HUES48 (cell line): ENCODE data around the gene SMAGP.
"Not testable (repeated sequence)": the region's sequence is repeated elsewhere in the genome, so short reads cannot be mapped to it uniquely, and the experiment has no call there.

Experiments used
- H3K27ac ChIP-seq: one replicate; pipeline ENCODE4 v1.7.0; 2013; ENCODE audit warnings: low read depth, low read length, inconsistent platforms
- H3K27me3 ChIP-seq: 2 replicates; pipeline ENCODE4 v1.6.1; 2013; ENCODE audit warnings: mild to moderate bottlenecking, low read length; ENCODE audit not compliant: control insufficient read depth, insufficient read depth
- H3K36me3 ChIP-seq: 2 replicates; pipeline ENCODE4 v1.6.1; 2013; ENCODE audit warnings: low read length; ENCODE audit not compliant: control insufficient read depth, insufficient read depth
- H3K4me1 ChIP-seq: 2 replicates; pipeline ENCODE4 v1.6.1; 2013; ENCODE audit warnings: mild to moderate bottlenecking, low read length; ENCODE audit not compliant: control insufficient read depth, insufficient read depth
- H3K4me3 ChIP-seq: 2 replicates; pipeline ENCODE4 v1.5.1; 2013; ENCODE audit warnings: mild to moderate bottlenecking, low read depth, low read length
- H3K9ac ChIP-seq: 2 replicates; pipeline ENCODE4 v1.6.1; 2013; ENCODE audit warnings: mild to moderate bottlenecking, low read depth, low read length, moderate library complexity
- H3K9me3 ChIP-seq: 2 replicates; pipeline ENCODE4 v1.6.1; 2013; ENCODE audit warnings: low read length; ENCODE audit not compliant: control insufficient read depth, insufficient read depth

Gene SMAGP

GRCh38 chr12:51291603-51292513 lies 21.6 kb upstream of the SMAGP start:
- H3K27me3 ChIP-seq, H3K9me3 ChIP-seq, H3K4me1 ChIP-seq, H3K36me3 ChIP-seq, H3K27ac ChIP-seq, H3K4me3 ChIP-seq, H3K9ac ChIP-seq: not testable (repeated sequence)

- Histone ChIP-seq H3K27me3 (no peaks in the 10 kb centered on the region), H3K4me3 (no peak overlapping the region), H3K27ac (no peak overlapping the region), H3K9me3 (no peaks in the 10 kb centered on the region), H3K9ac (no peak overlapping the region), H3K4me1 (0 out of 2 replicates have a peak, but pooled peaks cover 7% of the 10 kb centered on the region), H3K36me3 (no peaks in the 10 kb centered on the region)
Observed at GRCh38 chr12:51285843-51286242, 15.6 kb upstream of the SMAGP start.

- no peak overlapping the region for H3K4me3 ChIP-seq
- H3K36me3 ChIP-seq: no peaks in the 10 kb centered on the region
- no peak overlapping the region for H3K27ac ChIP-seq
- no peak overlapping the region for H3K9ac ChIP-seq
- H3K4me1 ChIP-seq: 0 out of 2 replicates have a peak, but pooled peaks cover 7% of the 10 kb centered on the region
- no peaks in the 10 kb centered on the region for H3K27me3 ChIP-seq
- H3K9me3 ChIP-seq: no peaks in the 10 kb centered on the region
Observed at GRCh38 chr12:51281202-51281924, 11.1 kb upstream of the SMAGP start.

- peaks cover 3% of the 10 kb centered on the region; the same call in 1 of the 2 replicates for H3K4me1 ChIP-seq
- no peaks in the 10 kb centered on the region for H3K36me3 ChIP-seq
- no peaks in the 10 kb centered on the region for H3K9me3 ChIP-seq
- H3K9ac ChIP-seq: no peak overlapping the region
- peaks cover 12% of the 10 kb centered on the region for H3K27me3 ChIP-seq
- no peak overlapping the region for H3K4me3 ChIP-seq
- no peak overlapping the region for H3K27ac ChIP-seq
Observed at GRCh38 chr12:51275088-51275487, 4.9 kb upstream of the SMAGP start.

GRCh38 chr12:51272810-51273209 lies 2.6 kb upstream of the SMAGP start:
- H3K36me3 ChIP-seq, H3K9me3 ChIP-seq, H3K27ac ChIP-seq, H3K4me1 ChIP-seq, H3K9ac ChIP-seq, H3K4me3 ChIP-seq: not testable (repeated sequence)
- H3K27me3 ChIP-seq: peaks cover 17% of the 10 kb centered on the region

- H3K27ac ChIP-seq: no peak overlapping the region
- no peaks in the 10 kb centered on the region for H3K36me3 ChIP-seq
- H3K27me3 ChIP-seq: peaks cover 17% of the 10 kb centered on the region
- no peak overlapping the region for H3K9ac ChIP-seq
- H3K4me1 ChIP-seq: peaks cover 3% of the 10 kb centered on the region; the same call in 1 of the 2 replicates
- H3K4me3 ChIP-seq: peak overlapping the region; percentile 69
- H3K9me3 ChIP-seq: no peaks in the 10 kb centered on the region
Observed at GRCh38 chr12:51270951-51271518, 820 bp upstream of the SMAGP start.

GRCh38 chr12:51269174-51270066 lies 795 bp downstream of the SMAGP start:
- Histone ChIP-seq H3K36me3 (no peaks in the 10 kb centered on the region), H3K9ac (peak overlapping the region; percentile 65; the same call in 1 of the 2 replicates), H3K4me3 (peak overlapping the region; percentile 69), H3K9me3 (no peaks in the 10 kb centered on the region), H3K27ac (peak overlapping the region; percentile 55), H3K27me3 (peaks cover 17% of the 10 kb centered on the region), H3K4me1 (peaks cover 3% of the 10 kb centered on the region; the same call in 1 of the 2 replicates)

- Histone ChIP-seq H3K36me3 (no peaks in the 10 kb centered on the region), H3K9me3 (no peaks in the 10 kb centered on the region), H3K27me3 (peaks cover 4% of the 10 kb centered on the region; the same call in 1 of the 2 replicates), H3K9ac (no peak overlapping the region), H3K4me3 (no peak overlapping the region), H3K27ac (no peak overlapping the region), H3K4me1 (no peaks in the 10 kb centered on the region; the same call in 1 of the 2 replicates)
Observed at GRCh38 chr12:51265024-51265423, 5.2 kb downstream of the SMAGP start.

- Histone ChIP-seq H3K27ac (no peak overlapping the region), H3K9me3 (no peaks in the 10 kb centered on the region), H3K9ac (no peak overlapping the region), H3K36me3 (no peaks in the 10 kb centered on the region), H3K27me3 (peaks cover 4% of the 10 kb centered on the region; the same call in 1 of the 2 replicates), H3K4me1 (no peaks in the 10 kb centered on the region; the same call in 1 of the 2 replicates), H3K4me3 (no peak overlapping the region)
Observed at GRCh38 chr12:51264297-51264696, 5.9 kb downstream of the SMAGP start.

GRCh38 chr12:51263341-51263740 lies 6.9 kb downstream of the SMAGP start:
- Histone ChIP-seq H3K9me3 (no peaks in the 10 kb centered on the region), H3K4me1 (no peaks in the 10 kb centered on the region), H3K27me3 (no peaks in the 10 kb centered on the region), H3K4me3 (no peak overlapping the region), H3K36me3 (no peaks in the 10 kb centered on the region), H3K27ac (no peak overlapping the region), H3K9ac (no peak overlapping the region)
